GM10266 (cell line): ENCODE data around the gene SPSB4.

Source experiments
- DNase-seq: peaks from one replicate; pipeline ENCODE4 v3.0.0; 2012; ENCODE audit errors: extremely low spot score
- CTCF ChIP-seq: IDR thresholded peaks from 2 replicates; pipeline ENCODE4 v1.5.1; 2012; ENCODE audit warnings: mild to moderate bottlenecking, low read depth; ENCODE audit not compliant: control insufficient read depth, insufficient read depth; ENCODE audit errors: missing control alignments

The SPSB4 gene

GRCh38 chr3:141059816-141060215, 8.7 kb downstream of the SPSB4 start:
- no peak for DNase-seq
- TF ChIP-seq CTCF, result no peak

DNA sequence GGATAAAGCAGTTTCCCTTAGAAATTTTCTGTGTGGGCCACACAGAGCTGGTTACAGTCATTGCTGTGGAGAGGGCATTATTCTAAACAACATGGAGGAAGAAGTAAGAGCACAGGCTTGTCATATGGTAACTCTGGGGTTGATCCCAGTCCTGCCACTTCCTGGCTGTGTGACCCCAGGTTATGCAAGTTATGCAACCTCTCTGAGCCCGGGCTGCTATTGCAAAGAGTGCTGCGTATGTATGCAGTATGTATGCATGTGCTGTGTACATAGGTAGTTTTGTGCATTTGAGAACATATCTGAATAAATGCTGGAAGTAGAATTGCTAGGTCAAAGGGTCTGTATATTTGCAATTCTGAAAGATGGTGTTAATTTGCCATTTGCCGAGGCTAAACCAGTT, 9.2 kb downstream of the SPSB4 start:
- no peak for TF ChIP-seq CTCF
- DNase-seq, result no peak

DNA sequence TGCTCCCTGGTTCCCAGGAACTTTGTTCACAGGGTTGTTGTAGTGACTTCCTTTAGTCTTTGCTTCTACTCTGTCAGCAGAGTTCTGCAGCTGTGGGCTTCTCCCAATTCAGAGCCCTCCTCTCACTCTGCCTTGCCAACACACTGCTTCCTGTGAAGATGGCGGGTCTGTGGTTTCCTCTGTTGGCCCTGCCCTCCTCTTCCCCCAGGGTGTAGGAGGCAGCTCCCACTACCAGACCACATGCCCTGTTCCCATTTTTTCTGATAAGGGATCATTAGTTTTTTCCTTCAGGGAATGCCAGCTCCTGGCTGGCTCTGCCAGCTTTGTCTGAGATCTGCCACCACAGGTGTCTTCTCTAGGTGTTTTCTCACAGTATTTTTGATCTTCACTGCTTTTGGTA, 12.7 kb downstream of the SPSB4 start:
- no peak for DNase-seq

GRCh38 chr3:141064255-141064926, 13.2 kb downstream of the SPSB4 start:
- DNase-seq, result no peak
- no peak for TF ChIP-seq CTCF

More for the DNA sequence above, 12.7 kb downstream of the SPSB4 start:
- TF ChIP-seq CTCF, result no peak

DNA sequence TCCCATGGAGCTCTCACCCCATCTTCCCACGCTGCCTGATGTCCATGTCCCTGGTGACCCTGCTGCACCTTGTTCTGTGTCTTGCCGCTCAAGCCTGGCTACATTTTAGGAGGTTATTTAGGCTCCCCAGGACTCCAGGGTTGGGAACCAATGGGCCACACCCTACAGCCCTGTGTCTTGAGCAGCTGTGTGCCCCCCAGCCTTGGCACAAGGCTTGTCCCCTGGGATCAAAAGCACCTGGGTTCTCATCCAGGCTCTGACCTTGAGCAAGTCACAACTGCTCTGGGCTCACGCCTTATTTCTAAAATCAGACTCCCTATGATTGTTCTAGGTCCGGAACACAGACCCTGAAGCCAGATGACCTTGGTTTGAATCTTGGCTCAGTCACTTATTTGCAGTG, 14.1 kb downstream of the SPSB4 start:
- DNase-seq, result no peak
- no peak for TF ChIP-seq CTCF

DNA sequence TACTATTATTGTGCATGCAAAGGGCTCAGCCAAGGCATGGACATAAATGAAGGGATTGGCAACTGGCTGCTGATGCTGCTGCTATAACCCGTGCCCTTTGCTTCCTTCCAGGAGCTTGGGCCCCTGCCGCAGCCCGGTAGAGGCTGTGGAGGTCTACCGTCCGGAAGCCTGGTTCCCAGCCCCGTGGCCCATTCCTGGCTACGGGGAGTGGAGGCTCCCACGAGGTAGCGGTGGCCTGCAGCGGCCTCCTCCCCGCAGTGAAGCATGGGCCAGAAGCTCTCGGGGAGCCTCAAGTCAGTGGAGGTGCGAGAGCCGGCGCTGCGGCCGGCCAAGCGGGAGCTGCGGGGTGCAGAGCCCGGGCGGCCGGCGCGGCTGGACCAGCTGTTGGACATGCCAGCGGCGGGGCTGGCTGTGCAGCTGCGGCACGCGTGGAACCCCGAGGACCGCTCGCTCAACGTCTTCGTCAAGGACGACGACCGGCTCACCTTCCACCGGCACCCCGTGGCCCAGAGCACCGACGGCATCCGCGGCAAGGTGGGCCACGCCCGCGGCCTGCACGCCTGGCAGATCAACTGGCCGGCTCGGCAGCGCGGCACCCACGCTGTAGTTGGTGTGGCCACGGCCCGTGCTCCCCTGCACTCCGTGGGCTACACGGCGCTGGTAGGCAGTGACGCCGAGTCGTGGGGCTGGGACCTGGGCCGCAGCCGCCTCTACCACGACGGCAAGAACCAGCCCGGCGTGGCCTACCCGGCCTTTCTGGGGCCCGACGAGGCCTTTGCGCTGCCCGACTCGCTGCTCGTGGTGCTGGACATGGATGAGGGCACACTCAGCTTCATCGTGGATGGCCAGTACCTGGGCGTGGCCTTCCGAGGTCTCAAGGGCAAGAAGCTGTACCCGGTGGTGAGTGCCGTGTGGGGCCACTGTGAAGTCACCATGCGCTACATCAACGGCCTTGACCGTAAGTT, 15.0 kb downstream of the SPSB4 start:
- no peak for DNase-seq
- TF ChIP-seq CTCF, result no peak
